ENCODE measurements around the gene MRPL24. TPM values are rescaled to one million over a fixed set of nuclear protein-coding genes. Genes with fewer than 3 reads are reported as not detected.

Gene MRPL24
- total RNA-seq, 2 experiments from 2014 or later, result 55.3 to 56.6 TPM

DNA sequence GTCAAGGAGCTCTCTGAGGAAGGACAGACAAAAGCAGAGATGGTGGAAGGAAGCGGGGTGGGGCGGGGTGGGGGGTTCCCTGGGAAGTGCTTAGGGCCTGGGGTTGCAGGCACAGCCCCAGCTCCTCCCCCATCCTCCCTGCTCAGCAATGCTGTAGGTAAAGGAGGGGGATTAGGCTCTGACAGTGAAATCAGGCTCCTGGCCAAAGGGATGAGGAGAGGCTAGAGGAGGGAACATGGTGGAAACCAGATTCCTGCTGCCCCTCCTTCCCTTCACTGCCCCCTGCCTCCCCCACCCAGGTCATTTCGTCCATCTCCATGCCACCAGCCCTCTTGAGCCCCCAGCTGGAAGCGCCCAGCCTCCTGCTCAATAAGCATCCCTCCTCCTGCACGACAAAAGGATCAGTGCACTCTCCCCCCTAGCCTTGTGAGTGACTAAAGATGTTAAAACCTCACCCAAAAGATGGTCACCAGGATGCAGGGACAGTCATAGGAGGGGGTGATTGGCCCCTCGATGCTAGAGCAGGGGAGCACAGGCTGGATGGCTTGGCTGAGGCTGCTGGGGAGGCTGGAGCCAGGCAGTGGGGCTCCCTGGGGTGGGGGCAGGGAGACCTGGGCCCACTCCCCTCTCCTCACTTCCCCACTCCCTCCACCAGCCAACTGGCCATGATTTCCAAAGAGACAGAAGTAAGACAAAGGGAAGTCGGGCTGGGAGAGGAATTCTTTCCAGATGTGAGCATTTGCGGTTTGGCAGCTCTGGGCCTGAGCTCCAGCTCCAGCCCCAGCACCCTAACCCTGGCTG, 33.3 kb downstream of the MRPL24 start:
- Histone ChIP-seq H3K36me3 (ENCODE audit: insufficient read depth, low read length) (no peaks in the 10 kb centered on the region), H2AFZ (ENCODE audit: low read length) (no peak overlapping the region), H3K27ac (ENCODE audit: low read depth, low read length, poor library complexity, severe bottlenecking) (no peak overlapping the region), H3K4me2 (ENCODE audit: low read length) (no peak overlapping the region), H3K4me1 (ENCODE audit: insufficient read depth, low read length, poor library complexity, severe bottlenecking) (peaks cover 17% of the 10 kb centered on the region), H3K4me3 (ENCODE audit: low read depth, low read length, poor library complexity, severe bottlenecking) (no peak overlapping the region), H3K9me3 (ENCODE audit: low read length) (no peaks in the 10 kb centered on the region), H3K79me2 (ENCODE audit: insufficient read depth, low read depth, low read length) (no peaks in the 10 kb centered on the region), H4K20me1 (ENCODE audit: insufficient read depth, low read length) (no peaks in the 10 kb centered on the region), H3K9me2 (ENCODE audit: insufficient read depth, low read length) (no peaks in the 10 kb centered on the region)
- ChIA-PET CTCF (ENCODE audit: unreplicated experiment) (interaction anchor here (1.0 to 2.6 kb wide), 2 partner anchors 17 to 18 kb away, joined by 3 to 19 read pairs; no protein-coding TSS in a partner anchor), POLR2A (interaction anchor here (0.6 to 0.7 kb wide), 3 partner anchors 13 to 80 kb away, joined by 3 to 5 read pairs (median 4); no protein-coding TSS in a partner anchor)
- TF ChIP-seq, protein P1, sequence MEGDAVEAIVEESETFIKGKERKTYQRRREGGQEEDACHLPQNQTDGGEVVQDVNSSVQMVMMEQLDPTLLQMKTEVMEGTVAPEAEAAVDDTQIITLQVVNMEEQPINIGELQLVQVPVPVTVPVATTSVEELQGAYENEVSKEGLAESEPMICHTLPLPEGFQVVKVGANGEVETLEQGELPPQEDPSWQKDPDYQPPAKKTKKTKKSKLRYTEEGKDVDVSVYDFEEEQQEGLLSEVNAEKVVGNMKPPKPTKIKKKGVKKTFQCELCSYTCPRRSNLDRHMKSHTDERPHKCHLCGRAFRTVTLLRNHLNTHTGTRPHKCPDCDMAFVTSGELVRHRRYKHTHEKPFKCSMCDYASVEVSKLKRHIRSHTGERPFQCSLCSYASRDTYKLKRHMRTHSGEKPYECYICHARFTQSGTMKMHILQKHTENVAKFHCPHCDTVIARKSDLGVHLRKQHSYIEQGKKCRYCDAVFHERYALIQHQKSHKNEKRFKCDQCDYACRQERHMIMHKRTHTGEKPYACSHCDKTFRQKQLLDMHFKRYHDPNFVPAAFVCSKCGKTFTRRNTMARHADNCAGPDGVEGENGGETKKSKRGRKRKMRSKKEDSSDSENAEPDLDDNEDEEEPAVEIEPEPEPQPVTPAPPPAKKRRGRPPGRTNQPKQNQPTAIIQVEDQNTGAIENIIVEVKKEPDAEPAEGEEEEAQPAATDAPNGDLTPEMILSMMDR (conservative IDR thresholded peaks at IDR 0.05; ENCODE audit: low read length), result no peak
- TF ChIP-seq EZH2phosphoT487 (IDR thresholded peaks at IDR 0.05; ENCODE audit: borderline replicate concordance, low read depth, low read length), result no peak
- intact Hi-C loops (cut with micrococcal nuclease; ENCODE audit: unreplicated experiment), result no loop called here
- BruUV-seq (replicated peaks), result no TSS peak
- no peak for DNase-seq (ENCODE audit: low spot score)

DNA sequence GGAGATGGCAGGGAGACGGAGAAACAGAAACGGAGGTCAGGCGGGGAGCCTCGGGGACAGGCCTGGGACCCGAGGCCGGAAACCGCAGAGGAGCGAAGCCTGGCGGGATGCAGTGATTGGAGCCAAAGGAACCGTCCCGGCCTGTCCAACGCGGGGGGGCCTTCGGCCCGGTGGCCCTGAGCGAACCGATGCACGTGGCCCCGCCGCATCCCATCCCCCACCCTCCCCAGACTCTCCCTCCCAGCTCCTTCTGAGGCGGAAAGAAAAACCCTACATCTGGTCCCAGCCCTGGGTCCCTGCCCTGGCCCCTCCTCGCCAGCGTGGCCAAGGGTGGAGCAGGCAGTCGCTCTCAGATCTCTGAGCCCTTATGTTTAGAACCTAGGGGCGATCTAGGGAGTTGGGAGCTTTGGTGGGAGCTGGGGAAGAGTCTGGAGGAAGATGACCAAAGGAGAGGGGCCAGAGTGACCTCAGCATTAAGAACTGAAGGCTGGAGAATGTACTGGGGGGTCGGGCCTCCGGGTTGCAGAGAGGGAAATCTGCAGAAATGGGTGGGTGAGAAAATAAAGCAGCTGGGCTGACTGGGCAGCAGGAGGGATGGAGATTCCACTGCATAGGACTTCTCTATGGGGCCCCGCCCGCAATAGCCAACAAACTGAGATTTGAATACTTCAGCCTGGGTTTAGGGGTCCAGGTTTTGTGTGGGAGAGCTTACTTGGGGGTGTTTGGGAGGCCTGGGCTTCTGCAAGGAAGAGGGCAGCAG, 34.1 kb downstream of the MRPL24 start:
- Histone ChIP-seq H3K27ac (ENCODE audit: low read depth, low read length, poor library complexity, severe bottlenecking) (no peak overlapping the region), H3K4me2 (ENCODE audit: low read length) (peak overlapping the region; percentile 65), H3K4me3 (ENCODE audit: low read depth, low read length, poor library complexity, severe bottlenecking) (peak overlapping the region; percentile 53), H4K20me1 (ENCODE audit: insufficient read depth, low read length) (no peaks in the 10 kb centered on the region), H3K79me2 (ENCODE audit: insufficient read depth, low read depth, low read length) (no peaks in the 10 kb centered on the region), H3K4me1 (ENCODE audit: insufficient read depth, low read length, poor library complexity, severe bottlenecking) (peaks cover 17% of the 10 kb centered on the region), H3K36me3 (ENCODE audit: insufficient read depth, low read length) (no peaks in the 10 kb centered on the region), H3K9me3 (ENCODE audit: low read length) (no peaks in the 10 kb centered on the region), H2AFZ (ENCODE audit: low read length) (no peak overlapping the region; the same call in 1 of the 2 replicates), H3K9me2 (ENCODE audit: insufficient read depth, low read length) (no peaks in the 10 kb centered on the region)
- ChIA-PET POLR2A (interaction anchor here (0.6 to 0.7 kb wide), 4 partner anchors 14 to 116 kb away, joined by 3 to 5 read pairs (median 4); no protein-coding TSS in a partner anchor), CTCF (ENCODE audit: unreplicated experiment) (interaction anchor here (2.6 kb wide), 1 partner anchor 18 kb away, joined by 19 read pairs; no protein-coding TSS in a partner anchor)
- intact Hi-C loops (cut with micrococcal nuclease; ENCODE audit: unreplicated experiment), result loop anchor here (1.0 kb wide), 1 partner anchor 18 kb away; no protein-coding TSS in a partner anchor
- no peak for TF ChIP-seq EZH2phosphoT487 (IDR thresholded peaks at IDR 0.05; ENCODE audit: borderline replicate concordance, low read depth, low read length)
- TF ChIP-seq, protein P1 (conservative IDR thresholded peaks at IDR 0.05; ENCODE audit: low read length), result no peak
- no TSS peak for BruUV-seq (replicated peaks)
- no peak for DNase-seq (ENCODE audit: low spot score)
